ENCODE data around the gene ARAP1. TPM values are rescaled to one million over a fixed set of nuclear protein-coding genes. Genes with fewer than 3 reads are reported as not detected.

Gene ARAP1
- total RNA-seq, 1 donor = 95.2 TPM

DNA sequence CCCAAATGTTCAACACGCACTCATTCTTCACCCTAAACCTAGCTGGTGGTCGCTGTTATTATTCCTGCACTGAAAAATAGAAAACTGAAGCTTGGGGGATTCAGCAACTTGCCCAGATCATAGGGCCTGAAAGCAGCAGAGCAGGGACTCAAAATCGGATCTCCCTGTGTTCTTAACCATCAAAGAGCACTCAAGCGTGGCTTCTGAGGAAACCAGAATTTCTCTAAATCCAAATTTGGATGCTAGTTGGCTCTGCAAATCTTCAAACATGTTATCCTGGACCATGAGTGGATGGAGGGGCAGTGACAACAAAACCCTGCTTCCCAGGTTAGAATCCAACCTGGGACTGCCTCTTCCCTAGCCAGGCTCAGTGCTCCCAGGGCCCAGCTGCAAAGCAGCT lies 11.6 kb upstream of the ARAP1 start:
- Histone ChIP-seq H3K79me2 (ENCODE audit: insufficient read depth, low read length) (no peaks in the 10 kb centered on the region), H3K4me2 (ENCODE audit: insufficient read depth, low read length) (no peak overlapping the region), H3K27ac (ENCODE audit: low read depth, low read length) (no peak overlapping the region), H3K27me3 (ENCODE audit: insufficient read depth, low read length) (no peaks in the 10 kb centered on the region), H3K9me3 (ENCODE audit: low read depth, low read length) (no peaks in the 10 kb centered on the region), H3K4me3 (ENCODE audit: insufficient read depth, low read length) (no peak overlapping the region), H2AFZ (ENCODE audit: low read length) (no peak overlapping the region), H4K20me1 (ENCODE audit: insufficient read depth, low read length) (no peaks in the 10 kb centered on the region), H3K4me1 (ENCODE audit: insufficient read depth, low read length) (peaks cover 7% of the 10 kb centered on the region), H3K36me3 (ENCODE audit: insufficient read depth, low read length) (no peaks in the 10 kb centered on the region)
- TF ChIP-seq CTCF (IDR thresholded peaks at IDR 0.05; ENCODE audit: extremely low read depth, low read depth, low read length) = no peak
- DNase-seq (ENCODE audit: insufficient read length, low spot score, missing footprints) = no peak

GRCh38 chr11:72762641-72763304 lies 10.6 kb upstream of the ARAP1 start:
- Histone ChIP-seq H3K27ac (ENCODE audit: low read depth, low read length) (no peak overlapping the region), H3K9me3 (ENCODE audit: low read depth, low read length) (no peaks in the 10 kb centered on the region), H3K27me3 (ENCODE audit: insufficient read depth, low read length) (no peaks in the 10 kb centered on the region), H3K36me3 (ENCODE audit: insufficient read depth, low read length) (no peaks in the 10 kb centered on the region), H2AFZ (ENCODE audit: low read length) (no peak overlapping the region), H3K4me1 (ENCODE audit: insufficient read depth, low read length) (peaks cover 16% of the 10 kb centered on the region), H4K20me1 (ENCODE audit: insufficient read depth, low read length) (no peaks in the 10 kb centered on the region), H3K4me2 (ENCODE audit: insufficient read depth, low read length) (no peak overlapping the region), H3K4me3 (ENCODE audit: insufficient read depth, low read length) (no peak overlapping the region), H3K79me2 (ENCODE audit: insufficient read depth, low read length) (no peaks in the 10 kb centered on the region)
- TF ChIP-seq CTCF (IDR thresholded peaks at IDR 0.05; ENCODE audit: extremely low read depth, low read depth, low read length) = no peak
- no peak for DNase-seq (ENCODE audit: insufficient read length, low spot score, missing footprints)

DNA sequence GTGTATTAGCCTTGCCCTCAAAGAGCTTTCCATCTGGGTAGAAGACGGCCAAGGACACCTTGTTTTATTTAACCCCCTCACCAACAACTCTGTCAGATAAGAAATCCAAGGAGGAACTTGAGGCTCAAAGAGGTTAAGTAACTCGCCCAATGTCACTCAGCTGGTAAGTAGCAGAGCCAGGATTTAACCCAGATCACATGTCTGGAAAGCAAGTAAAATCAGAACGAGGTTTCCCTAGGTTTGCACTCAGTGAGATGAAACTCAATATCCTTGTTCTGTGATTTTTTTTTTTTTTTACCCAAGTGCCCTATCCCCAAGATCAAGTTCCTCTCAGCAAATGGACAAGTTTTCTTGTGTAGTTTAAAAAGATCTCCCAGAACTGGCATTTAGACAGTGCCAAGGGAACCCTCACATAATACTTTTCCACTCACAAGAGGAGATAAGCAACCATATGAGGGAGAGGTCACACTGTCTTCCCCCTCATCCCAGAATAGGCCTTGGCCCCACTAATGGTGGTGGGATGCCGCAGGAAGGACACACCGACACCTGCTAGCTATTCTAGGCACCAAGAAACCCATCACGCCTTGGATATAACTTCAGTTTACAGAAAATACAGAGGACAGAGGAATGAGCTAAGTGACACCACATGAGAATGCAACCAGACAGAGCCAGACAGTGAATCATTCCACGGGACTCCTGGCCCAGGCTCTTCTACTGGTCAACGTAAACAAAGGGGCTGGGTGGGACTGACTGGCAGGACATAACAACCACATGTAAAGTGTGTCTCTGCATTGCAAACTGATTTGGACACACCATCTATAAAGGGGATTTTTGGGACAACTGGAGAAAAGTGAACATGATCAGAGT lies 8.6 kb upstream of the ARAP1 start:
- Histone ChIP-seq H3K4me3 (ENCODE audit: insufficient read depth, low read length) (no peak overlapping the region), H3K79me2 (ENCODE audit: insufficient read depth, low read length) (no peaks in the 10 kb centered on the region), H3K9me3 (ENCODE audit: low read depth, low read length) (no peaks in the 10 kb centered on the region), H3K27me3 (ENCODE audit: insufficient read depth, low read length) (no peaks in the 10 kb centered on the region), H3K4me1 (ENCODE audit: insufficient read depth, low read length) (peaks cover 16% of the 10 kb centered on the region), H3K4me2 (ENCODE audit: insufficient read depth, low read length) (no peak overlapping the region), H3K36me3 (ENCODE audit: insufficient read depth, low read length) (no peaks in the 10 kb centered on the region), H2AFZ (ENCODE audit: low read length) (no peak overlapping the region), H3K27ac (ENCODE audit: low read depth, low read length) (no peak overlapping the region), H4K20me1 (ENCODE audit: insufficient read depth, low read length) (no peaks in the 10 kb centered on the region)
- DNase-seq (ENCODE audit: insufficient read length, low spot score, missing footprints) = no peak
- no peak for TF ChIP-seq CTCF (IDR thresholded peaks at IDR 0.05; ENCODE audit: extremely low read depth, low read depth, low read length)

GRCh38 chr11:72759468-72759985 lies 7.3 kb upstream of the ARAP1 start:
- H3K27me3 ChIP-seq (ENCODE audit: insufficient read depth, low read length) = no peaks in the 10 kb centered on the region
- H2AFZ ChIP-seq (ENCODE audit: low read length) = no peak overlapping the region
- no peak for TF ChIP-seq CTCF (IDR thresholded peaks at IDR 0.05; ENCODE audit: extremely low read depth, low read depth, low read length)
- H3K36me3 ChIP-seq (ENCODE audit: insufficient read depth, low read length) = no peaks in the 10 kb centered on the region
- H4K20me1 ChIP-seq (ENCODE audit: insufficient read depth, low read length) = no peaks in the 10 kb centered on the region
- H3K4me1 ChIP-seq (ENCODE audit: insufficient read depth, low read length) = peaks cover 16% of the 10 kb centered on the region
- no peaks in the 10 kb centered on the region for H3K9me3 ChIP-seq (ENCODE audit: low read depth, low read length)
- DNase-seq (ENCODE audit: insufficient read length, low spot score, missing footprints) = no peak
- H3K27ac ChIP-seq (ENCODE audit: low read depth, low read length) = no peak overlapping the region
- no peak overlapping the region for H3K4me3 ChIP-seq (ENCODE audit: insufficient read depth, low read length)
- H3K79me2 ChIP-seq (ENCODE audit: insufficient read depth, low read length) = no peaks in the 10 kb centered on the region
- no peak overlapping the region for H3K4me2 ChIP-seq (ENCODE audit: insufficient read depth, low read length)

Data from osteoblast (primary cell).